RWPE2 (cell line): ENCODE measurements around the gene OXNAD1.
A peak's percentile ranks its signal among the peaks of the same experiment; 100 is the strongest.

Experiments used
- ATAC-seq: fragments of 200-7000 bp; cut with Tn5 transposase; 3 replicates; pipeline ENCODE4 v1.9.1; 2021; ENCODE audit warnings: low read depth
- DNase-seq: peaks from one replicate; pipeline ENCODE4 v3.0.0-alpha.2; 2020; ENCODE audit warnings: low spot score
- H3K27ac ChIP-seq: fragments of 450-650 bp; 2 replicates; pipeline ENCODE4 v1.5.1; 2017; ENCODE audit warnings: mild to moderate bottlenecking; ENCODE audit not compliant: poor library complexity, severe bottlenecking
- H3K27me3 ChIP-seq: fragments of 250-450 bp; sonication (Bioruptor Pico); 2 replicates; pipeline ENCODE4 v1.5.1; 2021; ENCODE audit warnings: mild to moderate bottlenecking, moderate library complexity; ENCODE audit not compliant: insufficient read depth, poor library complexity, severe bottlenecking
- H3K36me3 ChIP-seq: fragments of 250-450 bp; sonication (Bioruptor Pico); 2 replicates; pipeline ENCODE4 v1.5.1; 2020; ENCODE audit warnings: low read depth, mild to moderate bottlenecking, moderate library complexity
- H3K4me1 ChIP-seq: fragments of 250-450 bp; sonication (Bioruptor Pico); 2 replicates; pipeline ENCODE4 v1.5.1; 2021; ENCODE audit warnings: mild to moderate bottlenecking, moderate library complexity; ENCODE audit not compliant: insufficient read depth, poor library complexity, severe bottlenecking
- H3K4me3 ChIP-seq: fragments of 250-450 bp; sonication (Bioruptor Pico); 2 replicates; pipeline ENCODE4 v1.5.1; 2021; ENCODE audit warnings: mild to moderate bottlenecking, moderate library complexity; ENCODE audit not compliant: severe bottlenecking
- H3K9me3 ChIP-seq: fragments of 250-450 bp; sonication (Bioruptor Pico); 2 replicates; pipeline ENCODE4 v1.5.1; 2021; ENCODE audit warnings: mild to moderate bottlenecking, moderate library complexity; ENCODE audit not compliant: severe bottlenecking
- CTCF ChIP-seq: fragments of 450-650 bp; IDR thresholded peaks from one replicate; pipeline ENCODE4 v1.5.1; 2017; ENCODE audit warnings: mild to moderate bottlenecking, moderate library complexity; ENCODE audit not compliant: poor library complexity, severe bottlenecking

OXNAD1 gene

GRCh38 chr3:16335772-16336645 lies 71.0 kb downstream of the OXNAD1 start:
- Histone ChIP-seq H3K9me3 (no peaks in the 10 kb centered on the region), H3K27me3 (no peaks in the 10 kb centered on the region), H3K4me1 (peaks cover 4% of the 10 kb centered on the region), H3K4me3 (no peak overlapping the region), H3K27ac (no peak overlapping the region), H3K36me3 (no peaks in the 10 kb centered on the region)
- no peak for TF ChIP-seq CTCF
- ATAC-seq (no peak), DNase-seq (no peak)

GRCh38 chr3:16336825-16337224 lies 71.8 kb downstream of the OXNAD1 start:
- TF ChIP-seq CTCF = no peak
- no peaks in the 10 kb centered on the region for H3K27me3 ChIP-seq
- H3K27ac ChIP-seq = no peak overlapping the region
- no peaks in the 10 kb centered on the region for H3K9me3 ChIP-seq
- no peak for ATAC-seq
- DNase-seq = no peak
- H3K36me3 ChIP-seq = no peaks in the 10 kb centered on the region
- H3K4me1 ChIP-seq = peaks cover 4% of the 10 kb centered on the region
- no peak overlapping the region for H3K4me3 ChIP-seq

GRCh38 chr3:16337856-16338540 lies 73.0 kb downstream of the OXNAD1 start:
- Histone ChIP-seq H3K36me3 (no peaks in the 10 kb centered on the region), H3K9me3 (no peaks in the 10 kb centered on the region), H3K4me3 (no peak overlapping the region), H3K27me3 (no peaks in the 10 kb centered on the region), H3K27ac (no peak overlapping the region), H3K4me1 (peaks cover 4% of the 10 kb centered on the region)
- TF ChIP-seq CTCF = no peak
- DNase-seq (no peak), ATAC-seq (no peak)

- peaks cover 4% of the 10 kb centered on the region for H3K4me1 ChIP-seq
- TF ChIP-seq CTCF = no peak
- H3K9me3 ChIP-seq = no peaks in the 10 kb centered on the region
- no peaks in the 10 kb centered on the region for H3K36me3 ChIP-seq
- peak; percentile 88 for ATAC-seq
- no peak overlapping the region for H3K27ac ChIP-seq
- H3K4me3 ChIP-seq = no peak overlapping the region
- no peaks in the 10 kb centered on the region for H3K27me3 ChIP-seq
- no peak for DNase-seq
These were observed 74.0 kb downstream of the OXNAD1 start for GRCh38 chr3:16338999-16339398.
